ENCODE data around the gene C4BPA. TPM values are rescaled to one million over a fixed set of nuclear protein-coding genes. Genes with fewer than 3 reads are reported as not detected.

Gene C4BPA
- total RNA-seq, 1 experiment from 2014 or later = not detected

DNA sequence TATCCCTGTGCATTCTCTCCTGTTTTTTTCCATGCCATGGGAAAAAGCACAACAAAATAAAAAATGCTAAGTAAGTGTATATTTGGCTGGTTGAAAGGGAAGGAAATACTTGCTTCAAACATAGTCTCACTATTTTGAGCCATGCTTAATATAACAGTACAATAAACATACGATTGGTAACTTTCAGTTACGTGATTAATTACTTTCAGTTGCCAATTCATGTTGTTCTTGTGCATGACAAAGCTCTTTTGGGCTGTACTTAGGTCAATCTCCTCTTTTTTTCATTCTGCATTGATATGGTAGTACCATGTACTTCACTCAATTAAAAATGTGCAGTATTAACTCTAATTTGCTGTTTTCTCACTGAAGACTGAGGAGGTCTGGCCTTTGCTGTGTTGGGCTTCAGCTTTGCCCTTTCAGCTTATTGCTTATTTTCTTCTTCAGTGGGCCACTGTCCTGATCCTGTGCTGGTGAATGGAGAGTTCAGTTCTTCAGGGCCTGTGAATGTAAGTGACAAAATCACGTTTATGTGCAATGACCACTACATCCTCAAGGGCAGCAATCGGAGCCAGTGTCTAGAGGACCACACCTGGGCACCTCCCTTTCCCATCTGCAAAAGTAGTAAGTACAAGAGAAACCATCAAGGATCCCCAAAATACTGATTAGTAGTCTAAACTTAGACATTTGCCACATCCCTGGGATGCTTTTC, 12.7 kb upstream of the C4BPA start:
- WGBS (ENCODE audit: extremely low coverage, insufficient read length, low lambda C conversion rate) = no CpG with 5 or more reads among the region's 4 CpGs
- no peak overlapping the region for H2AK5ac ChIP-seq (ENCODE audit: insufficient read length, low read length)
- H3K79me2 ChIP-seq (ENCODE audit: insufficient read depth, low read length) = no peaks in the 10 kb centered on the region
- TF ChIP-seq CTCF (conservative IDR thresholded peaks at IDR 0.05) = peak; percentile 20; the same call in 1 of the 3 replicates
- H2BK5ac ChIP-seq (ENCODE audit: insufficient read length, low read length) = no peak overlapping the region
- H3K4ac ChIP-seq (ENCODE audit: low read depth, low read length) = no peak overlapping the region
- H3K9me3 ChIP-seq (ENCODE audit: control insufficient read depth, low read depth, low read length) = no peaks in the 10 kb centered on the region
- no peak overlapping the region for H2BK120ac ChIP-seq (ENCODE audit: low read depth, low read length, poor library complexity, severe bottlenecking)
- H3T11ph ChIP-seq (ENCODE audit: low read length) = no peak overlapping the region
- no peak overlapping the region for H2BK15ac ChIP-seq (ENCODE audit: low read depth, low read length)
- no peak overlapping the region for H3K4me2 ChIP-seq (ENCODE audit: insufficient read depth, insufficient read length, low read length)
- no peaks in the 10 kb centered on the region; a peak in 1 of 4 replicates for H3K4me1 Mint-ChIP-seq
- no peak overlapping the region for H3K14ac ChIP-seq (ENCODE audit: insufficient read depth, low read length)
- no peaks in the 10 kb centered on the region for H3K27me3 ChIP-seq (ENCODE audit: insufficient read depth, low read length)
- H3K9me3 Mint-ChIP-seq = no peaks in the 10 kb centered on the region
- H4K91ac ChIP-seq (ENCODE audit: insufficient read length, low read depth, low read length) = no peak overlapping the region
- no peak overlapping the region for H2BK20ac ChIP-seq (ENCODE audit: low read depth, low read length, poor library complexity, severe bottlenecking)
- no peak overlapping the region for H3K23ac ChIP-seq (ENCODE audit: insufficient read length, low read depth, low read length)
- H3K4me1 ChIP-seq (ENCODE audit: insufficient read depth, low read length) = no peaks in the 10 kb centered on the region
- H3K4me3 Mint-ChIP-seq = no peak overlapping the region
- H3K18ac ChIP-seq (ENCODE audit: insufficient read length, low read depth, low read length) = no peak overlapping the region
- no peak overlapping the region for H4K8ac ChIP-seq (replicated peaks; ENCODE audit: insufficient read length, low read depth, low read length)
- H4K5ac ChIP-seq (ENCODE audit: insufficient read length, low read depth, low read length) = no peak overlapping the region
- no peaks in the 10 kb centered on the region for H3K27me3 Mint-ChIP-seq (ENCODE audit: low read depth)
- no peaks in the 10 kb centered on the region for H3K23me2 ChIP-seq (ENCODE audit: insufficient read length, low read depth, low read length, poor library complexity, severe bottlenecking)
- H2BK12ac ChIP-seq (ENCODE audit: insufficient read length, low read depth, low read length) = no peak overlapping the region
- no peak overlapping the region for H2AFZ ChIP-seq (ENCODE audit: low read length)
- H3K79me1 ChIP-seq (ENCODE audit: insufficient read depth, low read depth, low read length, poor library complexity, severe bottlenecking) = no peaks in the 10 kb centered on the region
- H3K9ac ChIP-seq (ENCODE audit: extremely low read depth, insufficient read length, low read length) = no peak overlapping the region
- H3K36me3 Mint-ChIP-seq (ENCODE audit: insufficient read depth in 1 of 3, low read depth in 3 of 3) = no peaks in the 10 kb centered on the region
- H3K27ac Mint-ChIP-seq = no peak overlapping the region
- no peak overlapping the region for H3K27ac ChIP-seq (ENCODE audit: insufficient read length, low read depth, low read length)
- no peak overlapping the region for H3K56ac ChIP-seq (ENCODE audit: insufficient read length, low read depth, low read length)
- no peaks in the 10 kb centered on the region for H4K20me1 ChIP-seq (ENCODE audit: control insufficient read depth, insufficient read depth, insufficient read length)
- no peak for DNase-seq

Data from H9 (cell line).